AG08396 (cell line): Measurements from ENCODE around the gene DPEP3.

Experiments
- DNase-seq: peaks from one replicate; pipeline ENCODE4 v3.0.0; 2012; ENCODE audit warnings: low spot score, mixed read lengths

The DPEP3 gene

GRCh38 chr16:67966549-67967182 is 13.6 kb downstream of the DPEP3 start:
- DNase-seq, result peak; percentile 80

- DNase-seq, result no peak
These were observed 14.4 kb downstream of the DPEP3 start for GRCh38 chr16:67965668-67966548.

GRCh38 chr16:67964477-67965131 is 15.7 kb downstream of the DPEP3 start:
- no peak for DNase-seq

GRCh38 chr16:67963662-67964321 is 16.5 kb downstream of the DPEP3 start:
- no peak for DNase-seq

- no peak for DNase-seq
These were observed 17.0 kb downstream of the DPEP3 start for GRCh38 chr16:67963292-67963661.

- no peak for DNase-seq
These were observed 18.2 kb downstream of the DPEP3 start for GRCh38 chr16:67962135-67962534.

GRCh38 chr16:67961551-67961957 is 18.7 kb downstream of the DPEP3 start:
- no peak for DNase-seq

GRCh38 chr16:67959536-67960329 is 20.6 kb downstream of the DPEP3 start:
- DNase-seq, result peak; percentile 85

- no peak for DNase-seq
These were observed 22.7 kb downstream of the DPEP3 start for GRCh38 chr16:67957622-67958021.

GRCh38 chr16:67954421-67955196 is 25.7 kb downstream of the DPEP3 start:
- DNase-seq, result no peak

- DNase-seq, result no peak
These were observed 26.5 kb downstream of the DPEP3 start for GRCh38 chr16:67953641-67954375.

- DNase-seq, result no peak
These were observed 28.8 kb downstream of the DPEP3 start for GRCh38 chr16:67951485-67951884.

GRCh38 chr16:67950335-67950843 is 29.9 kb downstream of the DPEP3 start:
- DNase-seq, result no peak

GRCh38 chr16:67949645-67950044 is 30.7 kb downstream of the DPEP3 start:
- DNase-seq, result no peak

GRCh38 chr16:67948015-67948414 is 32.3 kb downstream of the DPEP3 start:
- DNase-seq, result no peak

GRCh38 chr16:67946966-67947558 is 33.2 kb downstream of the DPEP3 start:
- DNase-seq, result no peak

- no peak for DNase-seq
These were observed 34.1 kb downstream of the DPEP3 start for GRCh38 chr16:67946128-67946569.

- no peak for DNase-seq
These were observed 34.8 kb downstream of the DPEP3 start for GRCh38 chr16:67945392-67945933.
